ENCODE data around the gene TPRA1. TPM values are rescaled to one million over a fixed set of nuclear protein-coding genes. Genes with fewer than 3 reads are reported as not detected.

Gene TPRA1
- total and polyA plus RNA-seq, 2 experiments from 2014 or later = 16.7 to 30.4 TPM

GRCh38 chr3:127589600-127590281 is 792 bp downstream of the TPRA1 start:
- Histone ChIP-seq H3K27me3 (ENCODE audit: insufficient read depth) (peaks cover 5% of the 10 kb centered on the region; the same call in 1 of the 2 replicates), H3K4me2 (peak overlapping the region; percentile 89), H3K4me1 (ENCODE audit: insufficient read depth) (peaks cover 13% of the 10 kb centered on the region), H3K9me2 (ENCODE audit: insufficient read depth) (no peaks in the 10 kb centered on the region), H3F3A (replicated peaks; ENCODE audit: low read depth) (peaks cover 8% of the 10 kb centered on the region), H3K36me3 (ENCODE audit: insufficient read depth) (no peaks in the 10 kb centered on the region), H3K27ac (ENCODE audit: low read depth) (no peak overlapping the region), H3K4me3 (peak overlapping the region; percentile 80), H4K20me1 (replicated peaks; ENCODE audit: insufficient read depth) (peaks cover 4% of the 10 kb centered on the region; the same call in 1 of the 2 replicates), H3K79me2 (replicated peaks; ENCODE audit: insufficient read depth) (peaks cover 21% of the 10 kb centered on the region), H2AFZ (no peak overlapping the region)
- Mint-ChIP-seq H3K4me1 (peaks cover 23% of the 10 kb centered on the region), H3K9me3 (no peaks in the 10 kb centered on the region), H3K4me3 (peak overlapping the region; percentile 85), H3K27ac (no peak overlapping the region), H3K36me3 (ENCODE audit: low read depth) (no peaks in the 10 kb centered on the region; the same call in 2 of the 3 replicates), H3K27me3 (ENCODE audit: insufficient read depth, low read depth, poor library complexity) (peaks cover 20% of the 10 kb centered on the region)
- ATAC-seq = peak; percentile 4
- no peak for DNase-seq (ENCODE audit: low spot score)
- TF ChIP-seq NANOG (IDR thresholded peaks at IDR 0.05; ENCODE audit: borderline replicate concordance) = no peak
- TF ChIP-seq REST (IDR thresholded peaks at IDR 0.05; ENCODE audit: unreplicated experiment) = no peak
- no peak for TF ChIP-seq CTCF (conservative IDR thresholded peaks at IDR 0.05; ENCODE audit: low read depth in 2 of 2)
- no peak for TF ChIP-seq ETS1 (IDR thresholded peaks at IDR 0.05)
- no peak for TF ChIP-seq JUNB (IDR thresholded peaks at IDR 0.05; ENCODE audit: unreplicated experiment)
- no peak for TF ChIP-seq ZNF462 (CRISPR knock-in tag; IDR thresholded peaks at IDR 0.05)
- no peak for TF ChIP-seq CREB1 (CRISPR knock-in tag; IDR thresholded peaks at IDR 0.05; ENCODE audit: low read depth)
- no peak for TF ChIP-seq EZH2 (IDR thresholded peaks at IDR 0.05; ENCODE audit: low read depth, unreplicated experiment)
- TF ChIP-seq ZNF114 (CRISPR knock-in tag; IDR thresholded peaks at IDR 0.05) = no peak
- TF ChIP-seq ZNF331 (CRISPR knock-in tag; IDR thresholded peaks at IDR 0.05; ENCODE audit: low read depth) = no peak
- no peak for TF ChIP-seq EZH2phosphoT487 (IDR thresholded peaks at IDR 0.05; ENCODE audit: unreplicated experiment)
- TF ChIP-seq STAT1 (IDR thresholded peaks at IDR 0.05; ENCODE audit: unreplicated experiment) = no peak
- TF ChIP-seq POLR2AphosphoS5 (IDR thresholded peaks at IDR 0.05; ENCODE audit: low read depth) = no peak
